IPS DF 19.7 (cell line): ENCODE data around the gene SLC9A1.

Experiments
- DNase-seq: peaks from one replicate; pipeline ENCODE4 v3.0.0-alpha.2; 2013; ENCODE audit warnings: low read depth, low spot score

Gene SLC9A1

GRCh38 chr1:27150641-27151040 is 4.3 kb downstream of the SLC9A1 start:
- DNase-seq: no peak

GRCh38 chr1:27150183-27150582 is 4.7 kb downstream of the SLC9A1 start:
- no peak for DNase-seq

- no peak for DNase-seq
Measured at GRCh38 chr1:27149762-27150113, 5.2 kb downstream of the SLC9A1 start.

- no peak for DNase-seq
Measured at GRCh38 chr1:27149084-27149761, 5.7 kb downstream of the SLC9A1 start.

- no peak for DNase-seq
Measured at GRCh38 chr1:27148591-27148990, 6.3 kb downstream of the SLC9A1 start.

GRCh38 chr1:27147842-27148518 is 6.9 kb downstream of the SLC9A1 start:
- DNase-seq: no peak

GRCh38 chr1:27145934-27146354 is 9.0 kb downstream of the SLC9A1 start:
- no peak for DNase-seq

- DNase-seq: no peak
Measured at GRCh38 chr1:27144920-27145661, 9.8 kb downstream of the SLC9A1 start.

- no peak for DNase-seq
Measured at GRCh38 chr1:27144049-27144748, 10.7 kb downstream of the SLC9A1 start.

GRCh38 chr1:27143401-27143800 is 11.5 kb downstream of the SLC9A1 start:
- DNase-seq: no peak

- DNase-seq: no peak
Measured at GRCh38 chr1:27142464-27142863, 12.5 kb downstream of the SLC9A1 start.

GRCh38 chr1:27141266-27142003 is 13.5 kb downstream of the SLC9A1 start:
- DNase-seq: no peak

GRCh38 chr1:27139980-27140379 is 14.9 kb downstream of the SLC9A1 start:
- no peak for DNase-seq

- no peak for DNase-seq
Measured at GRCh38 chr1:27138927-27139326, 16.0 kb downstream of the SLC9A1 start.

- no peak for DNase-seq
Measured at GRCh38 chr1:27138368-27138767, 16.6 kb downstream of the SLC9A1 start.

- DNase-seq: no peak
Measured at GRCh38 chr1:27137544-27138075, 17.3 kb downstream of the SLC9A1 start.

GRCh38 chr1:27136998-27137542 is 17.9 kb downstream of the SLC9A1 start:
- no peak for DNase-seq

- no peak for DNase-seq
Measured at GRCh38 chr1:27136236-27136551, 18.7 kb downstream of the SLC9A1 start.

GRCh38 chr1:27135541-27136235 is 19.2 kb downstream of the SLC9A1 start:
- DNase-seq: no peak

GRCh38 chr1:27133991-27134390 is 20.9 kb downstream of the SLC9A1 start:
- no peak for DNase-seq
